ENCODE data around the gene ZNF57. TPM values are rescaled to one million over a fixed set of nuclear protein-coding genes. Genes with fewer than 3 reads are reported as not detected.

The ZNF57 gene
- total and polyA plus RNA-seq, 2 experiments from 2014 or later, result 2.1 to 5.4 TPM

- DNase-seq (ENCODE audit: low read depth in 1 of 2, low spot score in 1 of 2), result no peak
- Histone ChIP-seq H3K4me1 (ENCODE audit: low read depth) (no peaks in the 10 kb centered on the region), H3K27me3 (no peaks in the 10 kb centered on the region), H3K27ac (no peak overlapping the region), H3K9me3 (ENCODE audit: low read depth) (no peaks in the 10 kb centered on the region), H3K4me3 (peak overlapping the region; percentile 67), H3K36me3 (no peaks in the 10 kb centered on the region)
- TF ChIP-seq CTCF (IDR thresholded peaks at IDR 0.05; ENCODE audit: low read depth, low read length), result no peak
Measured at GRCh38 chr19:2944403-2944774, 43.7 kb downstream of the ZNF57 start.

- Histone ChIP-seq H3K4me3 (peak within 1 kb of the TSS; percentile 67), H3K9me3 (ENCODE audit: low read depth) (no peaks in the 10 kb centered on the region), H3K27me3 (no peaks in the 10 kb centered on the region), H3K36me3 (no peaks in the 10 kb centered on the region), H3K27ac (peak within 1 kb of the TSS; percentile 63), H3K4me1 (ENCODE audit: low read depth) (no peaks in the 10 kb centered on the region)
- no peak for TF ChIP-seq CTCF (IDR thresholded peaks at IDR 0.05; ENCODE audit: low read depth, low read length)
- DNase-seq (ENCODE audit: low read depth in 1 of 2, low spot score in 1 of 2), result peak; percentile 99
Measured at GRCh38 chr19:2944775-2945574, 44.2 kb downstream of the ZNF57 start, which contains the start of gene ZNF77. Gene ZNF77, minus strand, starts transcription at chr19:2944971. Its CDS starts 131 bp downstream, at chr19:2944840.

- no peak for TF ChIP-seq CTCF (IDR thresholded peaks at IDR 0.05; ENCODE audit: low read depth, low read length)
- no peak for DNase-seq (ENCODE audit: low read depth in 1 of 2, low spot score in 1 of 2)
- no peak overlapping the region for H3K27ac ChIP-seq
- H3K9me3 ChIP-seq (ENCODE audit: low read depth), result no peaks in the 10 kb centered on the region
- peak overlapping the region; percentile 67 for H3K4me3 ChIP-seq
- H3K27me3 ChIP-seq, result no peaks in the 10 kb centered on the region
- no peaks in the 10 kb centered on the region for H3K36me3 ChIP-seq
- no peaks in the 10 kb centered on the region for H3K4me1 ChIP-seq (ENCODE audit: low read depth)
Measured at GRCh38 chr19:2945575-2946184, 45.0 kb downstream of the ZNF57 start.

- DNase-seq (ENCODE audit: low read depth in 1 of 2, low spot score in 1 of 2), result peak; percentile 74 to 79
- no peaks in the 10 kb centered on the region for H3K9me3 ChIP-seq (ENCODE audit: low read depth)
- peak overlapping the region; percentile 72 for H3K4me3 ChIP-seq
- H3K4me1 ChIP-seq (ENCODE audit: low read depth), result no peaks in the 10 kb centered on the region
- H3K36me3 ChIP-seq, result no peaks in the 10 kb centered on the region
- no peak for TF ChIP-seq CTCF (IDR thresholded peaks at IDR 0.05; ENCODE audit: low read depth, low read length)
- peak overlapping the region; percentile 88 for H3K27ac ChIP-seq
- no peaks in the 10 kb centered on the region for H3K27me3 ChIP-seq
Measured at GRCh38 chr19:2949939-2950285, 49.2 kb downstream of the ZNF57 start.

GRCh38 chr19:2950286-2951124, 49.8 kb downstream of the ZNF57 start:
- Histone ChIP-seq H3K4me1 (ENCODE audit: low read depth) (no peaks in the 10 kb centered on the region), H3K4me3 (peak overlapping the region; percentile 72), H3K27me3 (no peaks in the 10 kb centered on the region), H3K9me3 (ENCODE audit: low read depth) (no peaks in the 10 kb centered on the region), H3K36me3 (no peaks in the 10 kb centered on the region), H3K27ac (peak overlapping the region; percentile 88)
- no peak for TF ChIP-seq CTCF (IDR thresholded peaks at IDR 0.05; ENCODE audit: low read depth, low read length)
- DNase-seq (ENCODE audit: low read depth in 1 of 2, low spot score in 1 of 2), result peak; percentile 100

Measured in cardiac muscle cell (in vitro differentiated cells and primary cell).